ENCODE data around the gene BEX4.

BEX4 gene

GRCh38 chrX:103240155-103240554, 25.2 kb downstream of the BEX4 start:
- DNase-seq: no peak

DNA sequence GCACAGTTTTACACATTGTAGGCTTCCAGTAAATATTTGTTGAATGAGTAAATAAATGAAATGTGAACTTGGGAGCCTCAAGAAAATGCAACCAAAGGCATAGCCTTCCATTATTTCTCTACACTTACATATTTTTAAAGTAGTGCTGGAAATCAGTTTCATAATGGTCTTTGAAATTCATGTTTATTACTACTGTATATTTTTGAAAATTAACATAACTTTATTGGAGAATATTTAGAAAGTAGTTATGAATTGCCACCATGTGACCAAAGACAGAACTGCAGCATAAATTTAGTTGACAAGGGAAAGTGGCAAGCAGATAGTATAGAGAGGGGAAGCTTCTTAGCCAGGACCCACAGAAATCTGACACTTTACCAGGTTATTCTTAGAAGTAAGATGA, 33.6 kb downstream of the BEX4 start:
- no peak for DNase-seq

DNA sequence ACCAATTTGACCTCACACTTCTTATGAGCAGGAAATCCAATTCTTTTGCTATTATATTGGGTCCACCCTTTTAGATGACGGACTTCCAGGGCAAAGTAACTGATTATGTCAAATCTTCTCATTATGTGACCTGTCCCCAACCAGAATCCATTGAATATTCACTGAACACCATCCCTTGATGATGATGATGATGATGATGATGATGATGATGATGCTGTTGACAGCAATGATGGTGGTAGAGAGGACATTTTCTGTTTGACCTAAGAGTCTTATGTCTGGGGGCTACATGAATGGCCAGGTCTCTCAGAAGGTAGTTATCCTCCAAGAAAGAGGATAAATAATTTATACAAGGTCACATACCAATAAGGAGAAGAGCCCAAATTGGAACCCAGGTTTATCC, 34.9 kb downstream of the BEX4 start:
- no peak for DNase-seq

GRCh38 chrX:103250977-103251376, 36.1 kb downstream of the BEX4 start:
- no peak for DNase-seq

GRCh38 chrX:103253608-103254007, 38.7 kb downstream of the BEX4 start:
- DNase-seq: no peak

GRCh38 chrX:103254171-103254824, 39.4 kb downstream of the BEX4 start:
- DNase-seq: peak; percentile 68

- peak; percentile 88 for DNase-seq
Observed at GRCh38 chrX:103254921-103255493, 40.1 kb downstream of the BEX4 start, which contains the start of gene TCEAL8. Gene TCEAL8 (minus strand): TSS chrX:103255155. CDS start chrX:103253979, 1,176 bp downstream.

DNA sequence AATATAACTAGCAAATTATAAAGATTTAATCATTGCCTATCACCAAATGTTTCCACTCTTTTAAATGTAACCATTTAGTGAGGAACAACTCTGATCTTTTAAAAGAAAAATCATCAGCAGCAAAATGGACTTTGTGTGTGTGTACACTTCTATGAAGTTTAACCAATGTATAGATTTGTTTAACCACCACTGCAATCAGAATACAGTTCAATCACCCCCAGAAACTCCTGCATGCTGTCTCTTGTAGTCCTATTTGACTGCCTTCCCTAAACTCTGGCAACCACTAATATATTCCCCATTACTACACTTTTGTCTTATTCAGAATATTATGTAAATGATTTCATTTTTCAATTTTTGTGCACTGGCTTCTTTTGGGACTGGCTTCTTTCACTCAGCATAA, 41.7 kb downstream of the BEX4 start:
- no peak for DNase-seq

- no peak for DNase-seq
Observed at GRCh38 chrX:103258275-103258674, 43.4 kb downstream of the BEX4 start.
